HG03066 (cell line): ENCODE results near the gene TEK.

ENCODE experiments used
- ATAC-seq: cut with Tn5 transposase; IDR thresholded peaks from one replicate; pipeline ENCODE4 v1.9.1; 2021; ENCODE audit warnings: low read depth; ENCODE audit not compliant: unreplicated experiment

Gene TEK

GRCh38 chr9:27168951-27169350, 59.9 kb downstream of the TEK start:
- ATAC-seq, result no peak

GRCh38 chr9:27176971-27177370, 67.9 kb downstream of the TEK start:
- no peak for ATAC-seq

GRCh38 chr9:27179245-27179865, 70.3 kb downstream of the TEK start:
- no peak for ATAC-seq

- no peak for ATAC-seq
Observed at GRCh38 chr9:27181381-27181780, 72.4 kb downstream of the TEK start.

GRCh38 chr9:27182421-27182820, 73.4 kb downstream of the TEK start:
- no peak for ATAC-seq

- ATAC-seq, result no peak
Observed at GRCh38 chr9:27183131-27183530, 74.1 kb downstream of the TEK start.

DNA sequence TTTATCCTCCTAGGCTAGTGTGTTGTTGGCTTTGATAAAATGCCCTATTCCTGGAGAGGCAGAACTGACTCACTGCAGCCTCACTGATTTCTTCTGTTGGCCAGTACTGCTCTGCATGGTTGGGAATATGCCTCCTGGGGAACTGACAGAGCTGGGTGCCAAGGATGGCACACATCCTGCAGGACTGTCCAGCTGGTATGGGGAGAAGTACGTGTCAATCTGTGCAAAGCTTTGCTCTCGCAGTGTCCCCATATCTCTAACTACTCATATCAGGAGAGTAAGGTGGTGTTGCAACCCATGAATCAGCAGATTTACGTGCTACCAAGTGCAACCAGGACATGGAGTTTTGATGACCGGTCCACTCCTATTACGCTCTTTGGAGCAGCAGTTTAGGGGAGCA, 74.7 kb downstream of the TEK start:
- ATAC-seq, result no peak

DNA sequence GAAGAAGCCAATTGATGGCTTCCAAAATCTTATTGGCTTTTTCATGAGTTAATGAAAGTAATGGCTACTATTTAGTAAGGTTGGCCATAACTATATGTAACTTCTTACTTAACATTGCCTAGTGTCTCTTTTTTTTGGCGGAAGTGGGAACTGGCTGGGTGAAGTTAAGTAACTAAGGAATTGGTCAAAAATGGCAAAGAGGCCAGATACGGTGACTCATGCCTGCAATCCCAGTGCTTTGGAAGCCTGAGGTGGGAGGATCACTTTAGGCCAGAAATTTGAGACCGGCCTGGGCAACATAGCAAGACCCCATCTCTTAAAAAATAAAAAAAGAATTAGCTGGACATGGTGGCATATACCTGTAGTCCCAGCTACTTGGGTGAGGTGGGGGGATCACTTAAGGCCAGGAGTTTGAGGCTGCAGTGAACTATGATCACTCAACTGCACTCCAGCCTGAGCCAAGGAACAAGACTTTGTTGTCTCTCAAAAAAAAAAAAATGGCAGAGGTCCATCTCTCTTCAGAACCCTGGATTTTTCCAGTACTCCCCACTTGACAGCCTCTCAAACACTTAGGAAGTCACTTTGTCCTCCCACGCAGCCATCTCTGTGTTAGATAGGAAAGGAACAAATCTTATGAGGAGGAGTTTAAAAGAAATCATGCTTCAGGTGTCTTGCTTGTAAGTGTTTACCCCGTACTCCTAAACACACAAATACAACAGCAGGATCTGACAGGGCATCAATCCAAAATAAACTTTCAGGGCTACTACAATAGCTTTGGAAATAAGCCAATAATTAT, 75.7 kb downstream of the TEK start:
- no peak for ATAC-seq

- ATAC-seq, result no peak
Observed at GRCh38 chr9:27188426-27188825, 79.4 kb downstream of the TEK start.

DNA sequence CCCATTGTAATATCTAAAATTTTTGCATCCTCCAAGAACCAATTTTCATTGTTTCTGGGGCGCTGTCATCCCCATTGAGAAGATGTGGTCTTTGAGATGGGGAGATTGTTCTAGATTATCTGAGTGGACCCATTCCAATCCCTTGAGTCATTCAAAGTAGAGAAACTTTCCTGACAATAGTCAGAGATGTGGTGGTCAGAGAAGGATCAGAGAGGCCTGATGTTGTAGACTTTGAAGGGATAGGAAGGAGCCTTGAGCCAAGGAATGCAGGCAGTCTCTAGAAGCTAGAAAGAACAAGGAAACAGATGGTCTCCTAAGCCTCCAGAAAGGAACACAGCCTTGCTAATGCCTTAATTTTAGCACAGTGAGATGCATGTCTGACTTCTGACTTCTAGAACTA, 80.4 kb downstream of the TEK start:
- no peak for ATAC-seq

DNA sequence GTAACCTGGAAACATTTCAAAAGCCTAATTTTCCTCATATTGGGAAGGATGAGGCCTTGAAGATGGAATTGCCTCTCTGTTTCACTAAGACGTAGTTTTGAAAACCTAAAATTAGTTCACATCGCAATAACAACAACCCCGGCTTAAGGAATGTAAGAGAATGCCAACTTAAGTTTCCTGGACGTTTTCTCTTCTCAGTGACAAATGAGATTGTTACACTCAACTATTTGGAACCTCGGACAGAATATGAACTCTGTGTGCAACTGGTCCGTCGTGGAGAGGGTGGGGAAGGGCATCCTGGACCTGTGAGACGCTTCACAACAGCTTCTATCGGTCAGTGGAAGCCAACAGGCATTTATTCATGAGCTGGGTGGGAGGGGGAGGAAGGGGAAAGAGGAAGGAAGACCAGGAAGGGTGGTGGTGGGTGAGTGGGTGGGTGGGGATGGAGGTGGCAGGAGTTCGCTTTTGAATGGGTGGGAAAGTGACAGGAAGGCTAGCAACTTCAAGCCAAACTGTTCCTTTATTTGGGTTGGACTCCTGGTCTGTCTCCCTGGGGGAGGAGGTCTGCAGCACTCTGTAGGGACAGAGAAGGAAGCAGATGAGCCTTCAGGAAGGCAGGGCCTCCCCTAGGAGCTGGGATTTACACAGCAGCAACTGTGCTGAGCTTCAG, 83.4 kb downstream of the TEK start:
- ATAC-seq, result no peak

- ATAC-seq, result no peak
Observed at GRCh38 chr9:27193886-27194285, 84.9 kb downstream of the TEK start.

- ATAC-seq, result no peak
Observed at GRCh38 chr9:27194401-27195091, 85.5 kb downstream of the TEK start.

DNA sequence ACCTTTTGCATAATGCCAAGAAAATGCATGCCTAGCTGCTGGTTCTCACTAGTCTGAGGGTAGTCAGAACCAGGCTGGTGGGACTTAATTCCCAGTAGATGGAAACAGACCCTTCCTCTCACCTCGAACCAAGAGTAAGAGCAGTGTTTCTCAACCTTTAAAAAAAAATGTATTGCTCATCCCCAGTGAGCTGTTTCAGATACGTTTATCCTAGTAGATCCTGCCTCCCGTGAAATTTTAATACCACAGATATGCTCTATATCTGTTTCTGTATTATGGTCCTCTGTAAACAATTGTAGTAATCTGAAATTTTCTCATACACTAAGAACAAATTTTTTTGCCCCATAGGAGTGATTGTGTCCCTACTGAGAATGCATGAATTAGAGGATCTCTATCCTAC, 86.2 kb downstream of the TEK start:
- ATAC-seq, result no peak

- ATAC-seq, result no peak
Observed at GRCh38 chr9:27196383-27196782, 87.4 kb downstream of the TEK start.

DNA sequence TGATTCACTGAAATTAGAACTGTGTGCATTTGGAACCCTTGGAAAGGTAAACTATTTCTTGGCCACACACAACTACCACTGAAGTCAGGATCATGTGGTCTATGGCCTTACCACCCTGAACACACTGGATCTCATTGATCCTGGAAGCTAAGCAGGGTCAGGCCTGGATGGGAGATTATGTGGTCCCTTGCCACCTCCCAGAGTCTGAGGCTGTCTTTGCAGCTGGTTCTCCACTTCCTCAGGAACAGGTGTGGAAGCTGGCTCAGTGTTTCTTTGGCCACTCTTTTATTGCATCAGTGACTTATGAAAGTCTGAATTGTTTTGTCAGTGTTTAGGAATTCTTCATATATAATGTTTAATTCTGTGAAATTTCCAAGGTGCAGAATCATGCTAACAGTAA, 89.2 kb downstream of the TEK start:
- no peak for ATAC-seq

- no peak for ATAC-seq
Observed at GRCh38 chr9:27202056-27202455, 93.0 kb downstream of the TEK start.

- no peak for ATAC-seq
Observed at GRCh38 chr9:27203783-27204182, 94.8 kb downstream of the TEK start.

- no peak for ATAC-seq
Observed at GRCh38 chr9:27204578-27204977, 95.6 kb downstream of the TEK start.

- ATAC-seq, result no peak
Observed at GRCh38 chr9:27205198-27205597, 96.2 kb downstream of the TEK start.

DNA sequence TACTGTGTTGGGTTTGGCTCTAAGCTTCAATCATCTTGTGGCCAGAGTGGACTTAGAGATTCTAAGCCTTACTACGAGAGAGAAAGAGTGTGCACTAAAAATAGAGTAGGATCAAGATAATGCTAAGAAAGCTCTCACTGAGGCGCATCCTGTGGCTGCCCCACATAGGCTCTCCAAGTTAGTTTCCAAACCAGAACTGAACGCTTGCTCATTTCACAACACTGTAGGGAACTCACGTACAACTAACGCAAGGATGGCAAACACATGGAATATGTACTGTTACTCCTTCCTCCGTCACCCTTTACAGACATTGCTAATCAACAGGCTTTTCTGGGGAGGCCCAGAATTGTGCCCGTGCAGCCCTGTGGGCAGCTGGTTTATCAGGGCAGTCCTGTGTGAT, 97.0 kb downstream of the TEK start:
- no peak for ATAC-seq
